NCI-H2171 treated with DMSO at 0.1 percent for 48 hours (cell line): ENCODE measurements around the gene MRPL14.
"Not testable (repeated sequence)": the region's sequence is repeated elsewhere in the genome, so short reads cannot be mapped to it uniquely, and the experiment has no call there.

Experiments
- DNase-seq: peaks from one replicate; lab custom pipeline; 2025; lab: John Stamatoyannopoulos, UW

Gene MRPL14

GRCh38 chr6:44097782-44098317 is 29.4 kb downstream of the MRPL14 start:
- no peak for DNase-seq

GRCh38 chr6:44096612-44097011 is 30.6 kb downstream of the MRPL14 start:
- DNase-seq = peak; percentile 76

GRCh38 chr6:44095243-44095623 is 32.0 kb downstream of the MRPL14 start:
- DNase-seq = not testable (repeated sequence)

GRCh38 chr6:44094403-44095242 is 32.6 kb downstream of the MRPL14 start:
- no peak for DNase-seq

GRCh38 chr6:44093750-44094402 is 33.4 kb downstream of the MRPL14 start:
- DNase-seq = no peak

GRCh38 chr6:44093066-44093465 is 34.2 kb downstream of the MRPL14 start:
- no peak for DNase-seq

GRCh38 chr6:44091981-44092884 is 35.0 kb downstream of the MRPL14 start:
- DNase-seq = no peak

- not testable (repeated sequence) for DNase-seq
Observed at GRCh38 chr6:44091356-44091755, 35.9 kb downstream of the MRPL14 start.

GRCh38 chr6:44090465-44090864 is 36.8 kb downstream of the MRPL14 start:
- DNase-seq = no peak

GRCh38 chr6:44088827-44089590 is 38.2 kb downstream of the MRPL14 start:
- DNase-seq = no peak

GRCh38 chr6:44087623-44088022 is 39.6 kb downstream of the MRPL14 start:
- no peak for DNase-seq

- no peak for DNase-seq
Observed at GRCh38 chr6:44086931-44087574, 40.2 kb downstream of the MRPL14 start.

GRCh38 chr6:44085219-44085618 is 42.0 kb downstream of the MRPL14 start:
- DNase-seq = no peak

- DNase-seq = no peak
Observed at GRCh38 chr6:44084231-44085014, 42.8 kb downstream of the MRPL14 start.

GRCh38 chr6:44082872-44083321 is 44.4 kb downstream of the MRPL14 start:
- no peak for DNase-seq

GRCh38 chr6:44081753-44082152 is 45.5 kb downstream of the MRPL14 start:
- DNase-seq = no peak

- DNase-seq = no peak
Observed at GRCh38 chr6:44080561-44081521, 46.4 kb downstream of the MRPL14 start.

GRCh38 chr6:44079672-44080071 is 47.6 kb downstream of the MRPL14 start:
- no peak for DNase-seq
